Ishikawa (cell line): ENCODE results near the gene ASPN.

Experiments
- CEBPB ChIP-seq: IDR thresholded peaks from 2 replicates; pipeline ENCODE4 v1.6.1; 2012
- CREB1 ChIP-seq: IDR thresholded peaks from 2 replicates; pipeline ENCODE4 v1.6.1; 2012; ENCODE audit warnings: low read depth
- EGR1 ChIP-seq: IDR thresholded peaks from 2 replicates; pipeline ENCODE4 v1.6.1; 2012
- EP300 ChIP-seq: IDR thresholded peaks from 2 replicates; pipeline ENCODE4 v1.6.1; 2012; ENCODE audit warnings: borderline replicate concordance
- FOXM1 ChIP-seq: IDR thresholded peaks from 2 replicates; pipeline ENCODE4 v1.6.1; 2012; ENCODE audit warnings: low read depth, borderline replicate concordance
- MAX ChIP-seq: IDR thresholded peaks from 2 replicates; pipeline ENCODE4 v1.6.1; 2012
- NFIC ChIP-seq: IDR thresholded peaks from 2 replicates; pipeline ENCODE4 v1.6.1; 2012
- RAD21 ChIP-seq: IDR thresholded peaks from 2 replicates; pipeline ENCODE4 v1.6.1; 2012; ENCODE audit warnings: low read depth
- REST ChIP-seq: IDR thresholded peaks from 2 replicates; pipeline ENCODE4 v1.6.1; 2012; ENCODE audit warnings: low read depth, mild to moderate bottlenecking
- TAF1 ChIP-seq: IDR thresholded peaks from 2 replicates; pipeline ENCODE4 v1.6.1; 2012; ENCODE audit warnings: low read depth, mild to moderate bottlenecking
- TCF12 ChIP-seq: IDR thresholded peaks from 2 replicates; pipeline ENCODE4 v1.6.1; 2012; ENCODE audit warnings: low read depth
- TEAD4 ChIP-seq: IDR thresholded peaks from 2 replicates; pipeline ENCODE4 v1.6.1; 2012
- USF1 ChIP-seq: IDR thresholded peaks from 2 replicates; pipeline ENCODE4 v1.6.1; 2012
- YY1 ChIP-seq: IDR thresholded peaks from 2 replicates; pipeline ENCODE4 v1.6.1; 2012; ENCODE audit warnings: low read depth
- ZBTB7A ChIP-seq: IDR thresholded peaks from 2 replicates; pipeline ENCODE4 v1.6.1; 2012; ENCODE audit warnings: low read depth

The ASPN gene

GRCh38 chr9:92527291-92527828 is 45.1 kb upstream of the ASPN start:
- no peak for TF ChIP-seq CEBPB
- TF ChIP-seq NFIC = no peak
- no peak for TF ChIP-seq TAF1
- no peak for TF ChIP-seq RAD21
- no peak for TF ChIP-seq ZBTB7A

- no peak for TF ChIP-seq REST
- TF ChIP-seq ZBTB7A = no peak
- TF ChIP-seq CREB1 = no peak
Measured at GRCh38 chr9:92525306-92525705, 43.0 kb upstream of the ASPN start.

DNA sequence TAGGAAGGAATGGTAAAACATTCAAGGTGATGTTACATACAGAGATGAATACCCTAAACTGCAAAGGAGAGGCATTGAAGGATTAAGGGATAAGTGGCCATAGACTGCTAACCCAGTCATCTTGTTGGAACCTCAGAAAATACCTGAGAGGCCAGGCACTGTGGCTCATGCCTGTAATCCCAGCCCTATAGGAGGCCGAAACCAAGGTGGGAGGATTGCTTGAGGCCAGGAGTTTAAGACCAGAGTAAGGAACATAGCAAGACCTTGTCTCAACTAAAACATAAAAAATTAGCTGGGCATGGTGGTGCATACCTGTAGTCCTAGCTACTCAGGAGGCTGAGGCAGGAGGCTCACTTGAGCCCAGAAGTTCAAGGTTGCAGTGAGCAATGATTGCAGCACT is 42.6 kb upstream of the ASPN start:
- TF ChIP-seq EGR1 (no peak), REST (no peak), TCF12 (no peak), FOXM1 (no peak), ZBTB7A (no peak), EP300 (no peak), TAF1 (no peak), NFIC (no peak), MAX (no peak), YY1 (no peak), CEBPB (no peak), CREB1 (no peak), USF1 (no peak), RAD21 (no peak)

DNA sequence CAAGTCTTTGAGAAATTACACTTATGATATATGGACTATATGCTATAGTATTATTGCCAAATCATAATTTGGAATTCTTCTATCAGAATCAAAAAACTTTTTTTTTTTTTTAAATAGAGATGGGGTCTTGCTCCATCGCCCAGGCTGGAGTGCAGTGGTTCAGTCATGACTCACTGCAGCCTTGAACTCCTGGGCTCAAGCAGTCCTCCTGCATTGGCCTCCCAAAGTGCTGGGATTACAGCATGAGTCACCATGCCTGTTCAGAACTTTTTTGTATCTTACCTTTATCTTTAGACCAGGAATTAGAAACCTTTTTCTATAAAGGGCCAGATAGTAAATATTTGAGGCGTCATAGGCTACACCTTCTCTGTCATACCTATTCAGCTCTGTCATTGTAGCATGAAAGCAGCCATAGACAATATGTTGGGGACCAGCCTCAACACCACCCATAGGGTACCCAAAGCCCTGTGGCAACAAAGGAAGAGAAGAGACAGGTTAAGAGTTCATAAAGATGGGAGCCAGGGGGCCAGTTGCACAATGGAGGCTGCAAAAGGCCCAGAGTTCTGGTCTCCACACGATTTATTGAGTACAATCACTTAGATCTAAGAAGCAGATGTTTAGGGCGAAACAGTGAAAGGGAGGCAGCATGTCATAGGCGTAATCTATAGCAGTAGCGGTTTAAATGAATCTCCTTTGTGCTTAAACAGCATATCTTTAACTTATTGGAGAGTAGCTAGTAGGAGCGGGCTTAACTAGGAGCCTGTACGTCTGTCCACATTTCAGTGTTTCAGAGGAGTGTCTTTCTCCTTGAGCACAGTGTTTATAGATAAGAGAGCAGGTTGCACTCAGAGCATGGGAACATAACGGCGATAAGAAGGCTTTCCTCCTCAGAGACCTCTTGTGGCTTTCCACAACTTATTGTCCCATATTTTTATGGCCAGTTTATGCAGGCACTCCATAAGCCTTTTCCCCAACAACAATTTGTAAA is 41.0 kb upstream of the ASPN start:
- TF ChIP-seq TEAD4 = no peak

DNA sequence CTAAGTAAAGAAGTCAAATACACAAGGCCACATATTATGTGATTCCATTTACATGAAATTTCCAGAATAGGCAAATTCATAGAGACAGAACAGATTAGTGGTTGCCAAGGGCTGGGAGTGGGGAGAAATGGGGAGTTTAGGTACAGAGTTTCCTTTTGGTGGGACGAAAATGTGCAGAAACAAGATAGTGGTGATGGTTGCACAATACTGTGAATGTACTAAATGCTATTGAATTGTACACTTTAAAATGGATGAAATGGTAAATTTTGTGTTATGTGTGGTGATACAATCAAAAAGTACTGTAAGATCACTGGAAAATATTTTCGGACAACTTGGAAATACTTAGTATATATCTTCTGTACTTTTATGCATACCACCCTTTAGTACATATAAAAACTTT is 38.5 kb upstream of the ASPN start:
- TF ChIP-seq EP300 (no peak), USF1 (no peak), FOXM1 (no peak), REST (no peak), ZBTB7A (no peak)
